ENCODE measurements around the gene STK36.

Gene STK36

GRCh38 chr2:218662377-218662776 lies 9.5 kb upstream of the STK36 start:
- DNase-seq = no peak

GRCh38 chr2:218662827-218663226 lies 9.1 kb upstream of the STK36 start:
- no peak for DNase-seq

GRCh38 chr2:218663901-218664300 lies 8.0 kb upstream of the STK36 start:
- DNase-seq = no peak

- DNase-seq = no peak
Measured at GRCh38 chr2:218664653-218665052, 7.2 kb upstream of the STK36 start.

- DNase-seq = no peak
Measured at GRCh38 chr2:218671097-218671653, 711 bp upstream of the STK36 start.

- no peak for DNase-seq
Measured at GRCh38 chr2:218679119-218679518, 7.2 kb downstream of the STK36 start.

- no peak for DNase-seq
Measured at GRCh38 chr2:218680061-218680460, 8.2 kb downstream of the STK36 start.

GRCh38 chr2:218687400-218688060 lies 15.6 kb downstream of the STK36 start:
- DNase-seq = peak; percentile 18

GRCh38 chr2:218691234-218691633 lies 19.3 kb downstream of the STK36 start:
- DNase-seq = no peak

GRCh38 chr2:218694405-218695145 lies 22.7 kb downstream of the STK36 start:
- no peak for DNase-seq

GRCh38 chr2:218698885-218699284 lies 27.0 kb downstream of the STK36 start:
- DNase-seq = no peak

- DNase-seq = no peak
Measured at GRCh38 chr2:218701806-218702205, 29.9 kb downstream of the STK36 start.

GRCh38 chr2:218703341-218703740 lies 31.5 kb downstream of the STK36 start:
- DNase-seq = no peak

GRCh38 chr2:218708086-218708485 lies 36.2 kb downstream of the STK36 start:
- DNase-seq = no peak

- DNase-seq = no peak
Measured at GRCh38 chr2:218709908-218710307, 38.0 kb downstream of the STK36 start.

- no peak for DNase-seq
Measured at GRCh38 chr2:218710334-218710686, 38.4 kb downstream of the STK36 start.

GRCh38 chr2:218710687-218711549 lies 39.0 kb downstream of the STK36 start, which contains the start of gene TTLL4:
Gene TTLL4, plus strand, starts transcription at chr2:218710835. Its CDS starts 26,842 bp downstream, at chr2:218737677.
- peak; percentile 95 for DNase-seq

GRCh38 chr2:218711550-218711929 lies 39.7 kb downstream of the STK36 start:
- no peak for DNase-seq

GRCh38 chr2:218713922-218714321 lies 42.0 kb downstream of the STK36 start:
- no peak for DNase-seq

- DNase-seq = no peak
Measured at GRCh38 chr2:218716070-218716469, 44.2 kb downstream of the STK36 start.

- DNase-seq = no peak
Measured at GRCh38 chr2:218717262-218717661, 45.4 kb downstream of the STK36 start.

GRCh38 chr2:218718058-218718457 lies 46.2 kb downstream of the STK36 start:
- DNase-seq = no peak

- DNase-seq = no peak
Measured at GRCh38 chr2:218719457-218719856, 47.6 kb downstream of the STK36 start.

Data from NCI-H1436 (cell line).